IPS DF 4.7 (cell line): Measurements from ENCODE around the gene SELENOK.

Experiments used
- DNase-seq: peaks from one replicate; pipeline ENCODE4 v3.0.0-alpha.2; 2013; ENCODE audit warnings: low spot score; ENCODE audit errors: extremely low read depth

Gene SELENOK

DNA sequence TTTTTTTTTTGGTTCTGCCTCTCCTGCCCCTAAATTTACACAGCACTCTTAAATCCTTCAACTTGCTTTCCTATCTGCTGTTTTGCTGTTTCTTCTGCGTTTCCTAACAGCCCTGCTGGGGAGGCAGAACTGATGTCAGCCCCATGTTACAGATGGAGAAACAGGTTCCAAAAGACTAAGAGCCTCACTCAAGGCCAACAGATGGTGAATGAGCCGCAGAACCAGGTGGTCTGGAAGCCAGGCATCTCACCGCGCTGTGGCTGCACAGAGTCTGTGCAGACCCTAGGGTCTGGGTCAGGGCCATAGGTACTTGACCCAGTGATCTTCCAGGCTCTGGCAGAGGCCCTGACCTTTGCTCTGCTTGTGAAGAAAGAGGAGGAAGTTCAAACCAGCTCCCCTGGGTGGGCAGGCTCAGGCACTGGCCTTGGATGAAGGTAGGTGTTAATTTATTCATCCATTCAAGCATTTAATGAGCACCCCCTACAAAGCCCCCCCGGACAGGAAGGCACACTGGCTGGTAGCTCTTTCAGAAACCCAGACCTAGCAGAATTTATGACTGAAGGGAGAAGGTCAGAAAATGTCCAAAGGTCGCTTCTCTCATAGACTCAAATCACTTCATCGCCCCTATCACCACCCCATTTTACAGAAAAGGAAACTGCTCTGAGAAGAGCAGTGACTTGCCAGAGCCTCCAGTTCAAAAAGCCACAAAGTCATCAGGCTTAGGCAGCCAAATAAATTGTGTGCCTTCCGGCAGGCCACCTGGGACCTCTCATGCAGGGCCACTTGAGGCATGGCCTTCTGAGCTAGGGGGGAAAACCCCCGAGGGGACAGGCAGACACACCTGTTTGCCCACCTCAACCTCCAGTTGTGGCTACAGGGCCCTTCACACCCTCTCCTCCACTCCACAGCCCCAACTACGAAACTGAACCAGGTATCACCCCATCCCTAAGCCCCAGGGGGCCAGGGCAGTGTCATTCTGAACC, 48.2 kb downstream of the SELENOK start:
- DNase-seq = no peak

DNA sequence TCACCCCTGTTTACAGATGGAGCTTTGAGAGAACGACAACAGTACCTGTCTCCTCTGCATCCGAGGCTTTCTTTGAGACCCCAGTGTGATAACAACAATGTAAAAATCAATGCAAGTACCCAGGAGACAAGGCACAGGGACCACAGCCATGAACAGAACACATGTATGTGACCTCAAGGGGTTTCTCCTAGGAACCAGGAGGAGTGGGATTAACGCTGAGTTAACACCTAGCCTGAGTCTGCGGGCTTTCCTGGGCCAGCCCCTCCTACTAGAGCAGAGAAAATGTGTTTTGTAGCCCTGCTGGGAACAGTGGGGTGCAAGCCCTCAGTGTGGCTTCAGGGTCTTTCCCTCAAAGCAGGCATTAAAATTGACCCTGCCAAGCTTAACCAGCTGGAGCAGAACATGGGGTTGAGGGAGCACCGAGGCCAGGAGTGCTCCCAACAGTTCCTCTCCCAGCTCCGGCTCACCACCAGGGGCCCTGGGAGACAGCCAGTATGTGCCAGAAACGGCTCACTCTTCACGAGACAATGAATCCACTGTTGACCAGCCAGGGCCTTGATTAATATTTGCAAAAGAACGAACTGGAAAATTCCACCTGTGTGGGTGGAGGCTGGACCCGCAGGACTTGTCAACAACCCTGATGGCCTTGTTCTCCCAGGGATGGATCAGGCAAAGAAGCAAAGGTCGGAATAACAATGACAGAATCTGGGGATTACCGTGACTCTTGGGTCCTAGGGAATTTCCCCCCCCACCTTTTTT, 49.0 kb downstream of the SELENOK start:
- DNase-seq = no peak

DNA sequence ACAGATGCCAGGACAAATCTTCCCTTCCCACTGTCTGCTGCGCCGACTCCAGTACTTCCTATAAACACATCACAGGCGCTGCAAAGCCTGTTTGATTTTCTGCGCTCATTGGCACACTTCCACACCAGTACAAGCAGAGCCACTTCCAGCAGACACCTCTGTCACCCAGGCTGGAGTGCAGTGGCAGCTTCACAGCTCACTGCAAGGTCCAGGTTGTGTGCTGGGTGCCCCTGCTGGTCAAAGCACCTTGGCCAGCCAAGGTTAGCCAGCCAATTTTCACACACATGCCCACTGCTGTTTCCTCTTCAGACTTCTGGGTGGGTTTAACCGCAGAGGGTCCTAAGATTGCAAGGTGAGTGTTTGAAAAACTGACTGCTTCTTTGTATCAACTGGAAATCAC, 50.4 kb downstream of the SELENOK start:
- no peak for DNase-seq

GRCh38 chr3:53837331-53837730, 54.3 kb downstream of the SELENOK start:
- no peak for DNase-seq

DNA sequence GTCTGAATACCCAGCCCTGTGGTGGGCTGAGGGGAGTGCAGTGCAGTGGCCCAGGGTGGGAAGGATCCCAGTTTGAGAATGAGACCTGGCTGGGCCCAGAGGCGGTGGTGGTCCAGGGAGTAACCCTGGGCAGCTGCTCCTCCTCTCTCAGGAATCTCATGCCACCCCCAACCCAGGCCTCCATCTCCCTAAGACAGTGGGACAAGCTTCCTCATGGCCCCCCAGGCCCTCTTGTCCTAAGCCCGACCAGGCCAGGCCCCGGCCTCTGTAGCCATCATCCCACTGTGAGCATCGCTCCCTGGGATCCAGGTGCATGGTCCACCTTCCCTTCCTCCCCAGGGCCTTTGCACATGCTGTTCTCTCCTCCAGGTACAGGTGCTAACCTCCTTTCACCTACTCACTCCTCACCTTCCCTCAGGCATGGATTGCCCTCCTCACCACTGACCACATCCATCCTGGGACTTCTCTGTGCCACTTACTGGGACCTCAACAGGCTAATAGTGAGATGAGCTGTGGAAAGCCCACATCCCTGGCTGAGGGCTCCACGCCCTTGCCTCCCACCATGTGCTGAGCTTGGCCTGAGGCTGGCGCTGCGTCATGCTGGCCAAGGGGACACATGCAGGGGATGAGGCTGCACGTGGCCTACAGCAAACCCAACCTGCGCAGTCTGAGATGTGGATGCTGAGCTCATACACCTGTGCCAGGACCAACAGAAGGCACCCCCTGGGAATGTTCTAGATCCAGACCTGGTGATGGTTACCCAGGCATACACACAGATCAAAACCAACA, 55.4 kb downstream of the SELENOK start:
- DNase-seq = no peak

DNA sequence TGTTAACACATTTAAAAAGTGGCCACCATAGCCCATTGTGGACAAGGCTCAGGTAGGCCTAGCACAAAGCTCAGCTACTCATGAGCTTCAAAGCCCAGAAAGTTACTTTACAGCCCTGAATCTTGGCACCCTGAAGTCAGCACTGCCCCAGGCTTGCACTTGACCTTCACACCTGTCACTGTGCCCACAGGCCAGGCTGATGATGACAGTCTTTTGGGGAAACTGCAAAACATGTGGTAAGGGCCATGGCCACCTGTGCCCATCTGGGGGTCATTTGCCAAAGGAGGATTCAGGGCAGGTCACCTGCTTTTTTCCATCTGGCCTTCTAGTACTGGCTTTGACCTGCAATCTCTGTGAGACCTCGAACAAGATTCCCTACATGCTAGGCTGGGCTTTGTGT, 56.4 kb downstream of the SELENOK start:
- DNase-seq = no peak

GRCh38 chr3:53834429-53835095, 57.1 kb downstream of the SELENOK start:
- no peak for DNase-seq
